Left ventricle myocardium inferior (tissue), 1 donor: ENCODE measurements around the gene KIFC3. TPM values are rescaled to one million over a fixed set of nuclear protein-coding genes. Genes with fewer than 3 reads are reported as not detected.
A peak's percentile ranks its signal among the peaks of the same experiment; 100 is the strongest.
"Not testable (repeated sequence)": the region's sequence is repeated elsewhere in the genome, so short reads cannot be mapped to it uniquely, and the experiment has no call there.

ENCODE experiments used
- DNase-seq: peaks from one replicate; pipeline ENCODE4 v3.0.0-alpha.2; 2020
- H3K27ac ChIP-seq: fragments of 200-600 bp; replicated peaks from 2 replicates; pipeline ENCODE4 v1.8.0; 2021
- H3K27me3 ChIP-seq: fragments of 200-600 bp; 2 replicates; pipeline ENCODE4 v1.8.0; 2021; ENCODE audit warnings: low read depth
- H3K36me3 ChIP-seq: fragments of 200-600 bp; 2 replicates; pipeline ENCODE4 v1.8.0; 2021
- H3K4me1 ChIP-seq: fragments of 200-600 bp; 2 replicates; pipeline ENCODE4 v1.8.0; 2021
- H3K4me3 ChIP-seq: fragments of 200-600 bp; 2 replicates; pipeline ENCODE4 v1.8.0; 2021; ENCODE audit warnings: mild to moderate bottlenecking, moderate library complexity
- H3K9me3 ChIP-seq: fragments of 200-600 bp; replicated peaks from 2 replicates; pipeline ENCODE4 v1.8.0; 2021
- intact Hi-C: fragments of 100-400 bp; cut with micrococcal nuclease; formaldehyde crosslinking; loops from one replicate; pipeline ENCODE4 v1.11.0; 2022
- total RNA-seq: library from RNA; stranded (reverse); fragmentation: NEBNext Ultra II Directional; extraction: Animal tissue kit (Norgen Biotek cat#: 25700); gene quantifications from one replicate; pipeline ENCODE4 v1.2.1, GENCODE V29; 2021
- TF ChIP-seq, protein P1 (sequence below): fragments of 200-600 bp; IDR thresholded peaks from 2 replicates; pipeline ENCODE4 v1.8.0; 2021; ENCODE audit warnings: antibody characterized with exemption, mild to moderate bottlenecking, borderline replicate concordance
- donor health status: DM: no; HTN: yes; CAD: no; lungs with severe emphysema.

KIFC3 gene
- total RNA-seq, 1 donor from 2014 or later = 63.5 TPM

DNA sequence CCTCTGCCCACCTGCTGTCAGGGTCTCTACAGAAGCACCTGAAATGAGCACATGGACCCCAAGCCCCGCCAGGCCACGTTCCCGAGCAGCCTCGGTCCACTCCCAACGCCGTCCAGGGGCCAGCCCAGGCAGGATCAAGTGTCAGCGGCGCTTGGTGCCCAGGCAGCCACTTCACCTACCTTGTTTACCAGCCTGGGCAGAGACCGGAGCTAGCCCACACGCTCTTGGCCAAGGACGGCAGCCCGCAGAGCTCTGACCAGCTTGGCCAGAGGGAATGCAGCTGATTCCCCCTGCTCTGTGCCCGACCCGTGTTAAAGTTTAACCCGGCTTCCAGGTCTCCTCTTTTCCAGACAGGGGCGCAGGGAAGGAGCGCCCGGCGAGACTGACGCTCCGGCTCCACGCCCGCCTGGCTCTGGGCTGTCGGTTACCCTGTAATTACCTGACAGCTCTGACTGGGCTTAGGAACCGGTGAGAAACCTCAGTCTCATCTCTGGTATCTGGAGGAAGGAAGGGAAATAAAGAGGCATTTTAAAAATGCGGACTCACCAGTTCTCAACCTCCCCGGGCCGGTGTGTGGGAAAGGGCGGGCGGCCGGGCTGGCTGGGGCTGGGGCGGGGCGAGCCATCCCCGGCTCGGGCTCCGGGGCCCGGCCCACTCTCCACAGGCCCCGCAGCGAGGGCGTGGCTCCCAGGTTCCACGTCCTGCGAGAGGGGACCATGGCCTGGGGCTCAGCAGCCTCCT is 4.6 kb downstream of the KIFC3 start:
- Histone ChIP-seq H3K9me3 (no peaks in the 10 kb centered on the region), H3K4me3 (peak overlapping the region; percentile 53), H3K36me3 (peaks cover 42% of the 10 kb centered on the region), H3K4me1 (peaks cover 74% of the 10 kb centered on the region), H3K27me3 (no peaks in the 10 kb centered on the region), H3K27ac (peak overlapping the region; percentile 96)
- TF ChIP-seq, protein P1, sequence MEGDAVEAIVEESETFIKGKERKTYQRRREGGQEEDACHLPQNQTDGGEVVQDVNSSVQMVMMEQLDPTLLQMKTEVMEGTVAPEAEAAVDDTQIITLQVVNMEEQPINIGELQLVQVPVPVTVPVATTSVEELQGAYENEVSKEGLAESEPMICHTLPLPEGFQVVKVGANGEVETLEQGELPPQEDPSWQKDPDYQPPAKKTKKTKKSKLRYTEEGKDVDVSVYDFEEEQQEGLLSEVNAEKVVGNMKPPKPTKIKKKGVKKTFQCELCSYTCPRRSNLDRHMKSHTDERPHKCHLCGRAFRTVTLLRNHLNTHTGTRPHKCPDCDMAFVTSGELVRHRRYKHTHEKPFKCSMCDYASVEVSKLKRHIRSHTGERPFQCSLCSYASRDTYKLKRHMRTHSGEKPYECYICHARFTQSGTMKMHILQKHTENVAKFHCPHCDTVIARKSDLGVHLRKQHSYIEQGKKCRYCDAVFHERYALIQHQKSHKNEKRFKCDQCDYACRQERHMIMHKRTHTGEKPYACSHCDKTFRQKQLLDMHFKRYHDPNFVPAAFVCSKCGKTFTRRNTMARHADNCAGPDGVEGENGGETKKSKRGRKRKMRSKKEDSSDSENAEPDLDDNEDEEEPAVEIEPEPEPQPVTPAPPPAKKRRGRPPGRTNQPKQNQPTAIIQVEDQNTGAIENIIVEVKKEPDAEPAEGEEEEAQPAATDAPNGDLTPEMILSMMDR = no peak
- intact Hi-C loops = loop anchor here (10.0 kb wide), 1 partner anchor 67 kb away; no protein-coding TSS in a partner anchor
- DNase-seq = no peak

DNA sequence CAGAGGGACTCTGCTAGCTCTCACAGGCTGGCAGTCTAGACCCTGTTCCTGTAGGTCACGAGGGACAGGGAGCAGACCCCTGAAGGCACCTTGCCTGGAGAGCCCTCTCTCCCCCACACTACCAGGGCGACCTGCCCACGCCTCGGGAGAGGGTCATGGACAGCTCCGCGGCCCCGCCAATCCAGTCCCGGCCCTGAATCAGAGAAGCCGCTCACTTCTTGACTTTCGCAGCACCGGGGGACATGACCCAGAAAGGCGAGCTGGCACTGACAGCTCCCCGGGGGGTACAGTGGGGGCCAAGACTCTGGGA is 5.1 kb downstream of the KIFC3 start:
- H3K36me3 ChIP-seq = peaks cover 42% of the 10 kb centered on the region
- TF ChIP-seq, protein P1 = no peak
- H3K27me3 ChIP-seq = no peaks in the 10 kb centered on the region
- DNase-seq = no peak
- H3K4me1 ChIP-seq = peaks cover 77% of the 10 kb centered on the region
- intact Hi-C loops = loop anchor here (10.0 kb wide), 1 partner anchor 68 kb away; no protein-coding TSS in a partner anchor
- H3K27ac ChIP-seq = peak overlapping the region; percentile 96
- H3K4me3 ChIP-seq = peak overlapping the region; percentile 53
- no peaks in the 10 kb centered on the region for H3K9me3 ChIP-seq

DNA sequence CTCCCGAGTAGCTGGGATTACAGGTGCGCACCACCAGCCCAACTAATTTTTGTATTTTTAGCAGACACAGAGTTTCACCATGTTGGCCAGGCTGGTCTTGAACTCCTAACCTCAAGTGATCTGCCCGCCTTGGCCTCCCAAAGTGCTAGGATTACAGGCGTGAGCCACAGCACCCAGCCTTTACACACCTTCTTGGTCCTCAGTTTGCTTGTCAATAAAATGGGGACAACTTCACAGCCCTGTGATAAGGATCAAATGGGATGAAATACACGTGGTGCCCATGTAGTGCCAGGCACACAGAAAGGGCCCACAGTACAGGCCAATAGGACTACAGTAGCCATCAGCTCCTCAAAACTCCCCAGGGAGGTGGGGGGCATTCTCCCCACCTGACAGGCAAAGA is 6.3 kb downstream of the KIFC3 start:
- not testable (repeated sequence) for DNase-seq, H3K4me3 ChIP-seq, H3K9me3 ChIP-seq, H3K27me3 ChIP-seq
- Histone ChIP-seq H3K4me1 (peaks cover 78% of the 10 kb centered on the region), H3K27ac (peak overlapping the region; percentile 34), H3K36me3 (peaks cover 42% of the 10 kb centered on the region)
- intact Hi-C loops = loop anchor here (10.0 kb wide), 1 partner anchor 69 kb away; no protein-coding TSS in a partner anchor

DNA sequence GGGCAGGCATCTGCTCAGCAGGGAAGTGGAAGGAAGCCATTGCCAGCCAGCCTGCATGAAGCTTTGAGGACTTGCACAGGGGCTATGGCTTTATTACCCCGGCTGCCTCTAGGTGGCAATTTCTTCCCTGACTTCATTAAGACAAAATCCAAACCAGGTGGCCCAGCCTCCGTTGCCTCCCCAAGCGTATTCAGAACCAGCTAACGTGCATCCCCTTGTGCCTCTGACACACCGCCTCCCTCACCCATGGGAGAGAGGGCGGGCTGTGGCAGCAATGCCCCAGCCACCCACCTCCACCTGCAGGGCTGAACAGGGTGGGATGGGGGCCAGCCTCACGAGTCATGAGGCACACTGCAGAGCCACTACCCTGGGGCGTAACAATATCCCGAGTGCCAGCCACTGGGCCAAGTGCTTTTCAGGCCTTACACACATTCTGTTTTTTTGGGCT is 6.8 kb downstream of the KIFC3 start:
- Histone ChIP-seq H3K4me1 (peaks cover 78% of the 10 kb centered on the region), H3K9me3 (no peaks in the 10 kb centered on the region), H3K36me3 (peaks cover 47% of the 10 kb centered on the region), H3K27me3 (no peaks in the 10 kb centered on the region), H3K4me3 (no peak overlapping the region), H3K27ac (peak overlapping the region; percentile 34)
- DNase-seq = peak; percentile 41
- intact Hi-C loops = loop anchor here (10.0 kb wide), 1 partner anchor 69 kb away; no protein-coding TSS in a partner anchor
- TF ChIP-seq, protein P1 = peak; percentile 56

DNA sequence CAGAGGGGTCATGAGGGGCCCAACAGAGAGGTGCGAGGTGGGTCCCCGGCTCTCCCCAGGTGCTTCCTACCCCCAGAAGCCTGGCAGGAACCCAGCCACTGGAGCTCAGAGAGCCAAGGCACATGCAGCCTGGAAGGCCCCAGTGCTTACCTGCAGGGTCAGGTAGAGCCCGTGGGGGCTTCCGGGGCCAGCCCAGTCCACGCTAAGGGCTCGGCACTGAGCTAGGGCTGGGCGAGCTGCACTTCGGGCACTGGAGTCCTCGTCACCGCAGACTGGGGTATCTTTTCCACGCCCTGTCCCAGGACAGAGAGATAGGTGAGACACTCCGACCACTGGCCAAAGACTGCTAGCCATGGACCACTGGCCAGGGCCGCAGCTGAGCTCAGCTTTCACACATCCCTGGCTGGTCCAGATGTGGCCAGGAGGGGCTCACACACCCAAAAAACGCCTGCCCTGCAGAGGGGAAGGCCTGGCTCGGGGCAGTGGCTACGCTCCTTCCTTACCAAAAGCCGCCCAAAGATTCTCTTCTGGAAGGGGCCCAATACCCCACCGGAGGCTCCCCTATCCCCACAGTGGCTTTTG is 7.4 kb downstream of the KIFC3 start:
- intact Hi-C loops = loop anchor here (10.0 kb wide), 1 partner anchor 70 kb away; no protein-coding TSS in a partner anchor
- no peaks in the 10 kb centered on the region for H3K9me3 ChIP-seq
- H3K4me1 ChIP-seq = peaks cover 78% of the 10 kb centered on the region
- no peak for DNase-seq
- H3K36me3 ChIP-seq = peaks cover 52% of the 10 kb centered on the region
- peak overlapping the region; percentile 34 for H3K27ac ChIP-seq
- no peaks in the 10 kb centered on the region for H3K27me3 ChIP-seq
- H3K4me3 ChIP-seq = no peak overlapping the region
- TF ChIP-seq, protein P1 = no peak
